ENCODE measurements around the gene WIZ. TPM values are rescaled to one million over a fixed set of nuclear protein-coding genes. Genes with fewer than 3 reads are reported as not detected.

Gene WIZ
- total RNA-seq, 1 experiment from 2014 or later, result 72.3 TPM

GRCh38 chr19:15453906-15454860 is 4.4 kb upstream of the WIZ start:
- no TSS peak for BruUV-seq (replicated peaks)
- Histone ChIP-seq H3K36me3 (ENCODE audit: insufficient read depth, low read length, poor library complexity, severe bottlenecking) (no peaks in the 10 kb centered on the region), H3K27ac (ENCODE audit: low read depth, low read length, poor library complexity, severe bottlenecking) (no peak overlapping the region), H3K9me3 (ENCODE audit: low read depth, low read length, poor library complexity, severe bottlenecking) (no peaks in the 10 kb centered on the region), H3K27me3 (replicated peaks; ENCODE audit: insufficient read depth, low read depth, low read length, poor library complexity) (no peaks in the 10 kb centered on the region), H3K4me3 (ENCODE audit: low read depth, low read length, poor library complexity, severe bottlenecking) (no peak overlapping the region), H3K4me1 (ENCODE audit: insufficient read depth, low read length, poor library complexity, severe bottlenecking) (peaks cover 23% of the 10 kb centered on the region)
- CTCF ChIA-PET, result no interaction called here
- DNase-seq (ENCODE audit: low spot score), result no peak
- POLR2A ChIA-PET (ENCODE audit: low non-redundant PET), result no interaction called here
- intact Hi-C loops (cut with micrococcal nuclease; ENCODE audit: unreplicated experiment), result no loop called here
- TF ChIP-seq EZH2 (IDR thresholded peaks at IDR 0.05; ENCODE audit: borderline replicate concordance, low read depth, low read length, poor library complexity, severe bottlenecking) (no peak), CTCF (conservative IDR thresholded peaks at IDR 0.05; ENCODE audit: low read depth, low read length) (no peak; the same call in 1 of the 2 replicates)

- Histone ChIP-seq H3K9me3 (ENCODE audit: low read depth, low read length, poor library complexity, severe bottlenecking) (no peaks in the 10 kb centered on the region), H3K4me1 (ENCODE audit: insufficient read depth, low read length, poor library complexity, severe bottlenecking) (peaks cover 30% of the 10 kb centered on the region), H3K36me3 (ENCODE audit: insufficient read depth, low read length, poor library complexity, severe bottlenecking) (no peaks in the 10 kb centered on the region), H3K27ac (ENCODE audit: low read depth, low read length, poor library complexity, severe bottlenecking) (no peak overlapping the region), H3K4me3 (ENCODE audit: low read depth, low read length, poor library complexity, severe bottlenecking) (no peak overlapping the region), H3K27me3 (replicated peaks; ENCODE audit: insufficient read depth, low read depth, low read length, poor library complexity) (no peaks in the 10 kb centered on the region)
- intact Hi-C loops (cut with micrococcal nuclease; ENCODE audit: unreplicated experiment), result no loop called here
- POLR2A ChIA-PET (ENCODE audit: low non-redundant PET), result no interaction called here
- no peak for TF ChIP-seq EZH2 (IDR thresholded peaks at IDR 0.05; ENCODE audit: borderline replicate concordance, low read depth, low read length, poor library complexity, severe bottlenecking)
- no peak for TF ChIP-seq CTCF (conservative IDR thresholded peaks at IDR 0.05; ENCODE audit: low read depth, low read length)
- DNase-seq (ENCODE audit: low spot score), result no peak
- BruUV-seq (replicated peaks), result no TSS peak
- CTCF ChIA-PET, result no interaction called here
These were observed 3.4 kb upstream of the WIZ start for GRCh38 chr19:15453091-15453578.

GRCh38 chr19:15452111-15453047 is 2.6 kb upstream of the WIZ start:
- no peaks in the 10 kb centered on the region for H3K36me3 ChIP-seq (ENCODE audit: insufficient read depth, low read length, poor library complexity, severe bottlenecking)
- BruUV-seq (replicated peaks), result no TSS peak
- CTCF ChIA-PET, result no interaction called here
- peak; percentile 77 for DNase-seq (ENCODE audit: low spot score)
- POLR2A ChIA-PET (ENCODE audit: low non-redundant PET), result no interaction called here
- no peak for TF ChIP-seq EZH2 (IDR thresholded peaks at IDR 0.05; ENCODE audit: borderline replicate concordance, low read depth, low read length, poor library complexity, severe bottlenecking)
- TF ChIP-seq CTCF (conservative IDR thresholded peaks at IDR 0.05; ENCODE audit: low read depth, low read length), result no peak
- no peak overlapping the region for H3K27ac ChIP-seq (ENCODE audit: low read depth, low read length, poor library complexity, severe bottlenecking)
- intact Hi-C loops (cut with micrococcal nuclease; ENCODE audit: unreplicated experiment), result no loop called here
- no peaks in the 10 kb centered on the region for H3K9me3 ChIP-seq (ENCODE audit: low read depth, low read length, poor library complexity, severe bottlenecking)
- H3K4me1 ChIP-seq (ENCODE audit: insufficient read depth, low read length, poor library complexity, severe bottlenecking), result peaks cover 24% of the 10 kb centered on the region
- H3K4me3 ChIP-seq (ENCODE audit: low read depth, low read length, poor library complexity, severe bottlenecking), result no peak overlapping the region
- no peaks in the 10 kb centered on the region for H3K27me3 ChIP-seq (replicated peaks; ENCODE audit: insufficient read depth, low read depth, low read length, poor library complexity)
